ENCODE data around the gene OBSCN.

Gene OBSCN

DNA sequence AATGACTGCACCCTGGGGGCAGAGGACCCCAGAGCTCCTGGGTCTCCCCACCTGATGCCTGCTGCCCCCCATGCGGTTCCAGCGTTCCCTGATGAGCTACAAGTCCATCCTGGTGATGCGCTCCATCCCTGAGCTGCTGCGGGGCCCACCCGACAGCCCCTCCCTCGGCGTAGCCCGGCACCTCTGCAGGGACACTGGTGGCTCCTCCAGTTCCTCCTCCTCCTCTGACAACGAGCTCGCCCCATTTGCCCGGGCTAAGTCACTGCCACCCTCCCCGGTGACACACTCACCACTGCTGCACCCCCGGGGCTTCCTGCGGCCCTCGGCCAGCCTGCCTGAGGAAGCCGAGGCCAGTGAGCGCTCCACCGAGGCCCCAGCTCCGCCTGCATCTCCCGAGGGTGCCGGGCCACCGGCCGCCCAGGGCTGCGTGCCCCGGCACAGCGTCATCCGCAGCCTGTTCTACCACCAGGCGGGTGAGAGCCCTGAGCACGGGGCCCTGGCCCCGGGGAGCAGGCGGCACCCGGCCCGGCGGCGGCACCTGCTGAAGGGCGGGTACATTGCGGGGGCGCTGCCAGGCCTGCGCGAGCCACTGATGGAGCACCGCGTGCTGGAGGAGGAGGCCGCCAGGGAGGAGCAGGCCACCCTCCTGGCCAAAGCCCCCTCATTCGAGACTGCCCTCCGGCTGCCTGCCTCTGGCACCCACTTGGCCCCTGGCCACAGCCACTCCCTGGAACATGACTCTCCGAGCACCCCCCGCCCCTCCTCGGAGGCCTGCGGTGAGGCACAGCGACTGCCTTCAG is 163.3 kb downstream of the OBSCN start:
- DNase-seq (ENCODE audit: low read depth), result no peak

- DNase-seq (ENCODE audit: low read depth), result no peak
These were observed 163.9 kb downstream of the OBSCN start for GRCh38 chr1:228371741-228372182.

DNA sequence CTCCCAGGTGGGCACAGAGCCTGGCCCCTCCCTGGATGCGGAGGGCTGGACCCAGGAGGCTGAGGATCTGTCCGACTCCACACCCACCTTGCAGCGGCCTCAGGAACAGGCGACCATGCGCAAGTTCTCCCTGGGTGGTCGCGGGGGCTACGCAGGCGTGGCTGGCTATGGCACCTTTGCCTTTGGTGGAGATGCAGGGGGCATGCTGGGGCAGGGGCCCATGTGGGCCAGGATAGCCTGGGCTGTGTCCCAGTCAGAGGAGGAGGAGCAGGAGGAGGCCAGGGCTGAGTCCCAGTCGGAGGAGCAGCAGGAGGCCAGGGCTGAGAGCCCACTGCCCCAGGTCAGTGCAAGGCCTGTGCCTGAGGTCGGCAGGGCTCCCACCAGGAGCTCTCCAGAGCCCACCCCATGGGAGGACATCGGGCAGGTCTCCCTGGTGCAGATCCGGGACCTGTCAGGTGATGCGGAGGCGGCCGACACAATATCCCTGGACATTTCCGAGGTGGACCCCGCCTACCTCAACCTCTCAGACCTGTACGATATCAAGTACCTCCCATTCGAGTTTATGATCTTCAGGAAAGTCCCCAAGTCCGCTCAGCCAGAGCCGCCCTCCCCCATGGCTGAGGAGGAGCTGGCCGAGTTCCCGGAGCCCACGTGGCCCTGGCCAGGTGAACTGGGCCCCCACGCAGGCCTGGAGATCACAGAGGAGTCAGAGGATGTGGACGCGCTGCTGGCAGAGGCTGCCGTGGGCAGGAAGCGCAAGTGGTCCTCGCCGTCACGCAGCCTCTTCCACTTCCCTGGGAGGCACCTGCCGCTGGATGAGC is 164.5 kb downstream of the OBSCN start:
- no peak for DNase-seq (ENCODE audit: low read depth)

DNA sequence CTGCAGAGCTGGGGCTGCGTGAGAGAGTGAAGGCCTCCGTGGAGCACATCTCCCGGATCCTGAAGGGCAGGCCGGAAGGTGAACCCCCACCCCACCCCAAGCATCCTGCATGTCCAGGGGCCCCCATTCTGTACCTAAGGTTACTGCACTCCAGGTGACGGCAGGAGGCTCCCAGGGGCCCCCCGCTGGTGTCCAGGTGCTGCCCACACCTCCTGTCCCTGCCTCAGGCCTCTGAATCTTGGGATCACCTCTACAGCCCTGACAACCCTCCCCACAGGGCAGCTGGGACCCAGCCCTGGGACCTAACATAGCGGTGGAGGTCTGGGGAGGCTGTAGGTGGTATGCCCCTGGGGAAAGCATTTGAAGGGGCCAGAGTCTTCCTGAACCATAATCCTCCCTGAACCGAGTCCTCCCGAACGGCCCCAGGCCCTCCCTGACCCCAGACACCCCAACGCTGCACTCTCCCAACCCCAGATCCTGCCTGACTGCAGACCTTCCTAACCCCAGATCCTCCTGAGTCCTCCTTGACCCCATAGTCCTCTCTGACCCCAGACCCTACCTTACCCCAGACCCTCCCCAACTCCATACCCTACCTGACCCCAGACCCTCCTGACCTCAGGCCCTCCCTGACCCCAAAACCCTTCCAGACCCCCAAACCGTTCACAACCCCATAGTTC is 165.3 kb downstream of the OBSCN start:
- DNase-seq (ENCODE audit: low read depth), result no peak

GRCh38 chr1:228373681-228374571 is 166.1 kb downstream of the OBSCN start:
- DNase-seq (ENCODE audit: low read depth), result no peak

- DNase-seq (ENCODE audit: low read depth), result no peak
These were observed 167.1 kb downstream of the OBSCN start for GRCh38 chr1:228374711-228375577.

DNA sequence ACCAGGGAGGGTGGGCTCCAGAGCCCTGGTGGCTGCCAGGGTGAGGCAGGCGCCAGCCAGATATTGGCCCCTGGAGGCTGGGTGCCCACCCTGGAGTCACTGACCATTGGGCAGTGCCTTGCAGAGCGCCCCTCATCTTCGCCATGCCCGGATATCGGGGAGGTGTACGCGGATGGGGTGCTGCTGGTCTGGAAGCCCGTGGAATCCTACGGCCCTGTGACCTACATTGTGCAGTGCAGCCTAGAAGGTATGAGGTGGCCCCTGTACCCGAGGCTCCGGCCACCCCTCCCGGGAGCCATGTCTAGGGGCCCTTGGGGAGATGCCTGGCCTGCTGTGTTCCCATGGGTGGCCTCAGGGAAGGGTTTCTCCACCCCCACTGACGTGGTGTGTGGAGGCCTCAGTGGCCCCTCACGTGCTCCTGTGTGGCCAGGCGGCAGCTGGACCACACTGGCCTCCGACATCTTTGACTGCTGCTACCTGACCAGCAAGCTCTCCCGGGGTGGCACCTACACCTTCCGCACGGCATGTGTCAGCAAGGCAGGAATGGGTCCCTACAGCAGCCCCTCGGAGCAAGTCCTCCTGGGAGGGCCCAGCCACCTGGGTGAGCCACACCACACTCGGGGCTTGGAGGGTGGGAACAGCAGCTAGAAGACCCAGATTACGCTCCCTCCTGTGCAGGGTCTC is 167.9 kb downstream of the OBSCN start:
- no peak for DNase-seq (ENCODE audit: low read depth)

GRCh38 chr1:228376262-228376628 is 168.4 kb downstream of the OBSCN start:
- DNase-seq (ENCODE audit: low read depth), result no peak

DNA sequence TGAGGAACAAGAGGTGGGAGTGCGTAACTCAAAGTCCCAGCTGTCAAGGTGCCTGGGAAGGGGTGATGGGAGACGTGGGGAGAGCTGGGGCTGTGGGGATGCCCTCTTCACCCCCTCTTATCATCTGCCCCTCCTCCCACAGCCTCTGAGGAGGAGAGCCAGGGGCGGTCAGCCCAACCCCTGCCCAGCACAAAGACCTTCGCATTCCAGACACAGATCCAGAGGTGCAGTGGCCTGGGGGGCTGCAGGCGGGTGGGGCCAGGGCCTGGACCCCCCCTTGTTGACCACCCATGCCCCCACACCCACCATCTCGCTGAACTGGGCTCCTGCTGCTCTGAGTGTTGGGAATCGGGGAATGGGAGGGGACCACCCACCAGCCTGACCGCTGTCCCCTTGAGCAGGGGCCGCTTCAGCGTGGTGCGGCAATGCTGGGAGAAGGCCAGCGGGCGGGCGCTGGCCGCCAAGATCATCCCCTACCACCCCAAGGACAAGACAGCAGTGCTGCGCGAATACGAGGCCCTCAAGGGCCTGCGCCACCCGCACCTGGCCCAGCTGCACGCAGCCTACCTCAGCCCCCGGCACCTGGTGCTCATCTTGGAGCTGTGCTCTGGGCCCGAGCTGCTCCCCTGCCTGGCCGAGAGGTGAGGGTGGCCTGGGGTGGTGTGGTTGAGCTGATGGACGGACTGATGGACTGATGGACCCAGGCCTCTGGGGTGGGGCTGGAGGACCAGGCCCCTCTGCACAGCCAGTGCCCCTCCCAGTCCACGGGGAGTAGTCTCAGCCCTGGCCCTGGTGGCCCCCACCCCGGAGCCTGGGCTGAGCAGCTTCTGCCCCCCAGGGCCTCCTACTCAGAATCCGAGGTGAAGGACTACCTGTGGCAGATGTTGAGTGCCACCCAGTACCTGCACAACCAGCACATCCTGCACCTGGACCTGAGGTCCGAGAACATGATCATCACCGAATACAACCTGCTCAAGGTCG is 169.1 kb downstream of the OBSCN start:
- no peak for DNase-seq (ENCODE audit: low read depth)

DNA sequence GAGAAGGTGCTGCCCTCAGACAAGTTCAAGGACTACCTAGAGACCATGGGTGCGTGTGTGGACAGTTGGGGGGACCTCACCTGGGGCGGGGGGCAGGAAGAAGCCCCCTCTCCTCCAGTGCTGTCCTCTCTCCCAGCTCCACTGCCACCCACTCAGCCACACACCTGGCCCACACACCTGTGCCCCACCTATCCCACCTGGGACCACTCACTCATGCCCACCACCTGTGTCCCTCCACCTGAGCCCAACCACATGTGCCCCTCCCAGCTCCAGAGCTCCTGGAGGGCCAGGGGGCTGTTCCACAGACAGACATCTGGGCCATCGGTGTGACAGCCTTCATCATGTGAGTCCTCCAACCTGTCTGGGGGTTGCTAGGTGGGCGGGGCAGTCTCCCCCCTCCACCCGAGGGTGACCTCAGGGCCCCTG is 169.8 kb downstream of the OBSCN start:
- DNase-seq (ENCODE audit: low read depth), result no peak

- peak; percentile 24 for DNase-seq (ENCODE audit: low read depth)
These were observed 170.4 kb downstream of the OBSCN start for GRCh38 chr1:228378090-228378872.

GRCh38 chr1:228378873-228379460 is 171.1 kb downstream of the OBSCN start:
- DNase-seq (ENCODE audit: low read depth), result no peak

- DNase-seq (ENCODE audit: low read depth), result no peak
These were observed 171.8 kb downstream of the OBSCN start for GRCh38 chr1:228379666-228380065.

DNA sequence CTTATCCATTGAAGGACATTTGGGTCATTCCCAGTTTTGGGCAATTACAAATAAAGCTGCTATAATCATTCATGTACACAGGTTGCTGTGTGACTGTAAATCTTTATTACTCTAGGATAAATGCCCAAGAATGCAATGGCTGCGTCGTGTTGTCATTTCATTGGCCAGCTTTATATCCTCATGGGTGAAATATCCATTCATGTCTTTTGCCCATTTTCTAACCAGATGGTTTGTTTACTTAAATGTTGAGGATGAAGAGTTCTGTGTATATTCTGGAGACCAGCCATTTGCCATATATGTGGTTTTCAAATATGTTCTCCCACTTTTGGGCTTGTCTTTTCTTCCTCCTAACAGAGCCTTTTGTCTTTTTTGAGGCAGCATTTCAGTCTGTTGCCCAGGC is 173.5 kb downstream of the OBSCN start:
- no peak for DNase-seq (ENCODE audit: low read depth)

GRCh38 chr1:228383773-228384172 is 175.9 kb downstream of the OBSCN start:
- DNase-seq (ENCODE audit: low read depth), result no peak

DNA sequence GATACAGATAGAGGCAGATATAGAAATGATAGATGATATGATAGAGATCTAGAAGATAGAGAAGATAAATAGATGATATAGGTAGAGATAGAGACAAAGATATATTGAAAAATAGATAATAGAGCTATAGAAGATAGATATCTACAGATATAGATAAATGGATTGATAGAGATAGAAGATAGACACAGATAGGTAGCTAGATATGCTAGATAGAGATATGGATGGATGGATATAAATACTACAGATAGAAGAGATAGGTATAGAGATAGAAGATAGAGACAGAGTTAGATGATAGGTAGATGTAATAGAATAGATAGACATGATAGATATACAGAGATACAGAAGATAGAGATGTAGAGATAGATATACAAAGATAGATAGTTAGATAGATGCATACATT is 177.4 kb downstream of the OBSCN start:
- DNase-seq (ENCODE audit: low read depth), result no peak

DNA sequence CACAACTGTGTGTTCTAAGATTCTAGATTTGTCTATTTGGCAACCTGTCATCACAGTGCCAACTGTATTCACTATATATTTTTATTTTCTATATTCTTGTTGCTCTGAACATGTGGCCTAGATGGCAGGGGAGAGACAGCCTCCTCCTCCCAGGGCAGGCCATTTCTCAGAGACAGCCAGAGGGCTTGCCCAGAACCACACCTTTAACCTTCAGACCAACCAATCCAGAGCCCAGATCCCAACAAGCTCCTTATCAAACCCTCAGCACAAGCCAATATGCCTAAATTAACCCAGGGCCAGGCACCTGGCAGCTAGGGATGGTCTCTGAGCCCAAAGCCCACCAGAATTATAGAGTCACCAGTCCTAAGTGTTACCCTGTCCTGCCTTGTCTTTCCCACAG is 179.5 kb downstream of the OBSCN start:
- DNase-seq (ENCODE audit: low read depth), result no peak

DNA sequence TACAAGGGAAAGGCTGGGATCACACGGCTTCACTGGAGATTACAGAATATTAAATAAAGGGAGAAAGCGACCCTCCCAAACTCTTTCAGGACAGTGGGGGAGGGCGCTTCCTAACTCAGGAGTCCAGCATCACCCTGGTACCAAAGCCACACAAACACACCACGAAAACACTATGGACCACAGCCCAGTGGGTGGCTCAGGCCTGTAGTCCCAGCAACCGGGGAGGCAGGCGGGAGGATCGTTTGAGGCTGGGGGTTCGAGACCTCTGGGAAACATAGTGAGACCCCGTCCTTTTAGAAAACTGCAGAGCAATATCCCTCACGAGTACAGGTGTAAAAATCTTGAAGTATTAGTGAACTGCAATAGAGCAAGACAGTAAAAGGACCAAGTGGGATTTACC is 182.8 kb downstream of the OBSCN start:
- no peak for DNase-seq (ENCODE audit: low read depth)

All from activated T-helper 9 cell treated with anti-CD3 and anti-CD28 coated beads, Interleukin-2, amount 50 U/mL, for 16 hours (primary cell).